Measurements from ENCODE around the gene COL2A1. TPM values are rescaled to one million over a fixed set of nuclear protein-coding genes. Genes with fewer than 3 reads are reported as not detected.

COL2A1 gene
- total and polyA plus RNA-seq, 9 donors: 0.05 to 1.5 (median 1.1) TPM; not detected in 1

DNA sequence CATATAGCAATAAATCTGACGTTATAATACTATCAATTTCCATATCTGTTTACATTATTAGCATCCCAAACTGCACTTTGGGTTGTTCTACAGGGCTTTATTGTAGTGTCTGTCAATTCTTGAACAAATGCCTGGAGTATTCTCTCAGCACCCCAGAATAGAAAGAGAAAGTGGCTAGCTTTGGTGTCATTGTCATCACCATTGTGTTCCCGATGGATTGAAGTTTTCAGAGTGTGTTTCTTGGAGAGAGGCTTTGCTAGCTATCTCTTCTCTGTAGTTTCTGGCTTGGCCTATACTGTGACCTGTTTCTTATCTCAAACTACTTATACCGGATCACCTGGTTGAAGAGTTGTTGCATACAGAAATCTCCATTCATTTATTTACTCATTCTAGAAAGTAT, 34.4 kb downstream of the COL2A1 start:
- H3K27ac ChIP-seq: no peak overlapping the region
- WGBS, 3 donors: 62 to 73% (median 71%) methylated on average over 3 of the region's 3 CpGs
- TF ChIP-seq POLR2A (IDR thresholded peaks at IDR 0.05) (no peak), EP300 (IDR thresholded peaks at IDR 0.05) (no peak)
- TF ChIP-seq, protein P1, sequence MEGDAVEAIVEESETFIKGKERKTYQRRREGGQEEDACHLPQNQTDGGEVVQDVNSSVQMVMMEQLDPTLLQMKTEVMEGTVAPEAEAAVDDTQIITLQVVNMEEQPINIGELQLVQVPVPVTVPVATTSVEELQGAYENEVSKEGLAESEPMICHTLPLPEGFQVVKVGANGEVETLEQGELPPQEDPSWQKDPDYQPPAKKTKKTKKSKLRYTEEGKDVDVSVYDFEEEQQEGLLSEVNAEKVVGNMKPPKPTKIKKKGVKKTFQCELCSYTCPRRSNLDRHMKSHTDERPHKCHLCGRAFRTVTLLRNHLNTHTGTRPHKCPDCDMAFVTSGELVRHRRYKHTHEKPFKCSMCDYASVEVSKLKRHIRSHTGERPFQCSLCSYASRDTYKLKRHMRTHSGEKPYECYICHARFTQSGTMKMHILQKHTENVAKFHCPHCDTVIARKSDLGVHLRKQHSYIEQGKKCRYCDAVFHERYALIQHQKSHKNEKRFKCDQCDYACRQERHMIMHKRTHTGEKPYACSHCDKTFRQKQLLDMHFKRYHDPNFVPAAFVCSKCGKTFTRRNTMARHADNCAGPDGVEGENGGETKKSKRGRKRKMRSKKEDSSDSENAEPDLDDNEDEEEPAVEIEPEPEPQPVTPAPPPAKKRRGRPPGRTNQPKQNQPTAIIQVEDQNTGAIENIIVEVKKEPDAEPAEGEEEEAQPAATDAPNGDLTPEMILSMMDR (IDR thresholded peaks at IDR 0.05): no peak
- H3K27me3 ChIP-seq: no peaks in the 10 kb centered on the region
- H3K4me1 ChIP-seq (ENCODE audit: insufficient read depth): no peaks in the 10 kb centered on the region
- intact Hi-C loops (cut with DNase I): no loop called here
- H3K4me3 ChIP-seq: no peak overlapping the region
- no peaks in the 10 kb centered on the region for H3K9me3 ChIP-seq
- no peaks in the 10 kb centered on the region for H3K36me3 ChIP-seq
- no peak for DNase-seq

GRCh38 chr12:47967461-47968321, 36.6 kb downstream of the COL2A1 start:
- intact Hi-C loops (cut with DNase I): no loop called here
- Histone ChIP-seq H3K4me3 (no peak overlapping the region), H3K9me3 (no peaks in the 10 kb centered on the region), H3K27ac (no peak overlapping the region), H3K4me1 (ENCODE audit: insufficient read depth) (peaks cover 4% of the 10 kb centered on the region), H3K36me3 (no peaks in the 10 kb centered on the region), H3K27me3 (no peaks in the 10 kb centered on the region)
- WGBS, 3 donors: 24 to 45% (median 31%) methylated on average over 5 of the region's 5 CpGs
- DNase-seq: no peak
- TF ChIP-seq POLR2A (IDR thresholded peaks at IDR 0.05): no peak
- TF ChIP-seq, protein P1 (IDR thresholded peaks at IDR 0.05): no peak
- no peak for TF ChIP-seq EP300 (IDR thresholded peaks at IDR 0.05)

DNA sequence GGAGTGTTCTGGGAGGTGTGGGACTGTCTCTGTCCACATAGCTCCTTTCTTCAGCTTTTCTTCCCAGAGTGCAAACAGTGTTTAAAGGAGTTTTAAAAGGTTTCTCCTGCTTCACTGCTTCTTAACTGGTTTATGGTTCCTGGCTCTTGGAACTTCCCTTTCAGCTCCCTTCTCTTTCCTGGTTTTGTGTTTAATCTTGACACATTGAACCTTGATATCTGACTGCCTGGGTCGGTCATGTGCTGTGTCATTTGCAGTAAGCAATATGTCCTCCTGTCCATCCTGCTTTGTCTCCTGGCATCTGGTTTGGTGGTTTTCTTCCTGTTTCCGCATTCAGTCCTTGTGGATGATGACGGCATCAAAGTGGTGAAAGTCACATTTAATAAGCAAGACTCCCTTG, 38.7 kb downstream of the COL2A1 start:
- no peaks in the 10 kb centered on the region for H3K9me3 ChIP-seq
- WGBS, 3 donors: 86 to 90% (median 88%) methylated on average over 3 of the region's 3 CpGs
- TF ChIP-seq, protein P1 (IDR thresholded peaks at IDR 0.05): no peak
- H3K36me3 ChIP-seq: no peaks in the 10 kb centered on the region
- no peak for DNase-seq
- peaks cover 4% of the 10 kb centered on the region for H3K4me1 ChIP-seq (ENCODE audit: insufficient read depth)
- intact Hi-C loops (cut with DNase I): no loop called here
- H3K27ac ChIP-seq: no peak overlapping the region
- H3K27me3 ChIP-seq: no peaks in the 10 kb centered on the region
- H3K4me3 ChIP-seq: no peak overlapping the region

DNA sequence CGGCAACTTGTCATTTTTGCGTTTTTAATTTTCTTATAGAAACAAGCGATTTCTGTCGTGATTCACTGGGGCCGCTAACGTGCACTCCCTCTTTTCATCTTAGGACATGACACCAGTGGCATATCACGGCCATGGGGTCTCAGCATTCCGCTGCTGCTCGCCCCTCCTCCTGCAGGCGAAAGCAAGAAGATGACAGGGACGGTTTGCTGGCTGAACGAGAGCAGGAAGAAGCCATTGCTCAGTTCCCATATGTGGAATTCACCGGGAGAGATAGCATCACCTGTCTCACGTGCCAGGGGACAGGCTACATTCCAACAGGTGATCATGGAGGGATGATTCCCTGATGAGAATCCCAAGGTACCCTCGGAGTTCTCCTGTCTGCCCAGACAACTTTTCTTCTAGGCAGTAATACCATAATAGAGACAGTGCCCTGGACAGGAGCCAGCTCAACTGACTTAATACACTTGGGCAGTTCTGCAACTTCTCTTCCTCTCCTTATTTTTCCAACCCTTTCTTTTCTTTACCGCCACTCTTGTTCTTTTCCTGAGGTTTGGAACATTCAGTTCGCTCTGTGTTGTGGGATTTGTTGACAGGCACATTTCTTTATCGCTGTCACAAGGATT, 40.1 kb downstream of the COL2A1 start:
- WGBS, 3 donors: 20 to 21% (median 20%) methylated on average over 18 of the region's 18 CpGs
- peak in 2 of 5 donors; percentile 52 to 58 for DNase-seq
- Histone ChIP-seq H3K27ac (peak overlapping the region; percentile 67 to 86), H3K9me3 (no peaks in the 10 kb centered on the region), H3K36me3 (no peaks in the 10 kb centered on the region), H3K4me1 (ENCODE audit: insufficient read depth) (peaks cover 4% of the 10 kb centered on the region), H3K27me3 (no peaks in the 10 kb centered on the region), H3K4me3 (peak overlapping the region; percentile 81)
- TF ChIP-seq EP300 (IDR thresholded peaks at IDR 0.05) (no peak), POLR2A (IDR thresholded peaks at IDR 0.05) (no peak)
- TF ChIP-seq, protein P1 (IDR thresholded peaks at IDR 0.05): no peak
- intact Hi-C loops (cut with DNase I): no loop called here
